ENCODE data around the gene PTPRG. TPM values are rescaled to one million over a fixed set of nuclear protein-coding genes. Genes with fewer than 3 reads are reported as not detected.

PTPRG gene
- polyA plus RNA-seq, 1 donor (not counting 4 experiments of a cell fraction or from before 2014, with no cell fraction given): 12.1 TPM

GRCh38 chr3:61841111-61841845 is 279.9 kb downstream of the PTPRG start:
- FAIRE-seq: no peak
- peaks cover 2% of the 10 kb centered on the region for H3K9me1 ChIP-seq (ENCODE audit: control insufficient read depth, extremely low read depth, insufficient read depth, low read length)
- dilution Hi-C loops (cut with MboI; ENCODE audit: extremely low pct_ligation_motif_present, low sequenced_read_pairs): no loop called here

GRCh38 chr3:61841988-61842387 is 280.6 kb downstream of the PTPRG start:
- no peaks in the 10 kb centered on the region for H3K36me3 ChIP-seq (ENCODE audit: control insufficient read depth in 2 of 2, extremely low read depth in 1 of 2, insufficient read depth in 2 of 2, low read length in 2 of 2)
- FAIRE-seq (no peak), DNase-seq (ENCODE audit: low read depth, low spot score) (no peak)
- no peak overlapping the region for H2AFZ ChIP-seq (ENCODE audit: control insufficient read depth, low read length)
- H3K4me1 ChIP-seq (ENCODE audit: control insufficient read depth, extremely low read depth, insufficient read depth, low read length): no peaks in the 10 kb centered on the region
- no peaks in the 10 kb centered on the region for H3K27me3 ChIP-seq (ENCODE audit: control insufficient read depth, extremely low read depth, insufficient read depth, low read length)
- no peaks in the 10 kb centered on the region for H4K20me1 ChIP-seq (ENCODE audit: control insufficient read depth, extremely low read depth, insufficient read depth, low read length)
- H3K27ac ChIP-seq (ENCODE audit: control insufficient read depth, insufficient read depth, low read length): no peak overlapping the region
- H3K4me2 ChIP-seq (ENCODE audit: control insufficient read depth, extremely low read depth, insufficient read depth, low read depth, low read length): no peak overlapping the region
- no peak for TF ChIP-seq CTCF (optimal IDR thresholded peaks at IDR 0.05 in 1 of 3, IDR thresholded peaks at IDR 0.05 in 1 of 3, conservative IDR thresholded peaks at IDR 0.05 in 1 of 3; ENCODE audit: extremely low read depth in 1 of 3, insufficient read depth in 2 of 3, low read length in 3 of 3)
- no peak for TF ChIP-seq EZH2 (IDR thresholded peaks at IDR 0.05; ENCODE audit: low read length)
- dilution Hi-C loops (cut with MboI; ENCODE audit: extremely low pct_ligation_motif_present, low sequenced_read_pairs): no loop called here
- H3K79me2 ChIP-seq (ENCODE audit: control insufficient read depth, insufficient read depth, low read length): no peaks in the 10 kb centered on the region
- H3K9me1 ChIP-seq (ENCODE audit: control insufficient read depth, extremely low read depth, insufficient read depth, low read length): peaks cover 2% of the 10 kb centered on the region
- H3K9ac ChIP-seq (ENCODE audit: control insufficient read depth, extremely low read depth, insufficient read depth, low read length): no peak overlapping the region
- no peaks in the 10 kb centered on the region for H3K9me3 ChIP-seq (ENCODE audit: control insufficient read depth, low read depth, low read length)
- no peak overlapping the region for H3K4me3 ChIP-seq (ENCODE audit: control insufficient read depth in 2 of 3, extremely low read depth in 1 of 3, insufficient read depth in 2 of 3, low read depth in 1 of 3, low read length in 3 of 3)

More at GRCh38 chr3:61841111-61841845, 279.9 kb downstream of the PTPRG start:
- DNase-seq (ENCODE audit: low read depth, low spot score): no peak
- H3K36me3 ChIP-seq (ENCODE audit: control insufficient read depth in 2 of 2, extremely low read depth in 1 of 2, insufficient read depth in 2 of 2, low read length in 2 of 2): no peaks in the 10 kb centered on the region
- no peaks in the 10 kb centered on the region for H3K9me3 ChIP-seq (ENCODE audit: control insufficient read depth, low read depth, low read length)
- no peak for TF ChIP-seq CTCF (optimal IDR thresholded peaks at IDR 0.05 in 1 of 3, IDR thresholded peaks at IDR 0.05 in 1 of 3, conservative IDR thresholded peaks at IDR 0.05 in 1 of 3; ENCODE audit: extremely low read depth in 1 of 3, insufficient read depth in 2 of 3, low read length in 3 of 3)
- no peak for TF ChIP-seq EZH2 (IDR thresholded peaks at IDR 0.05; ENCODE audit: low read length)
- no peaks in the 10 kb centered on the region for H3K79me2 ChIP-seq (ENCODE audit: control insufficient read depth, insufficient read depth, low read length)
- H3K4me3 ChIP-seq (ENCODE audit: control insufficient read depth in 2 of 3, extremely low read depth in 1 of 3, insufficient read depth in 2 of 3, low read depth in 1 of 3, low read length in 3 of 3): no peak overlapping the region
- H3K4me2 ChIP-seq (ENCODE audit: control insufficient read depth, extremely low read depth, insufficient read depth, low read depth, low read length): no peak overlapping the region
- H3K27me3 ChIP-seq (ENCODE audit: control insufficient read depth, extremely low read depth, insufficient read depth, low read length): no peaks in the 10 kb centered on the region
- H3K9ac ChIP-seq (ENCODE audit: control insufficient read depth, extremely low read depth, insufficient read depth, low read length): no peak overlapping the region
- H3K4me1 ChIP-seq (ENCODE audit: control insufficient read depth, extremely low read depth, insufficient read depth, low read length): no peaks in the 10 kb centered on the region
- H4K20me1 ChIP-seq (ENCODE audit: control insufficient read depth, extremely low read depth, insufficient read depth, low read length): no peaks in the 10 kb centered on the region
- H2AFZ ChIP-seq (ENCODE audit: control insufficient read depth, low read length): no peak overlapping the region
- H3K27ac ChIP-seq (ENCODE audit: control insufficient read depth, insufficient read depth, low read length): no peak overlapping the region

Measured in keratinocyte (primary cell).